ENCODE measurements around the gene MAMDC4. TPM values are rescaled to one million over a fixed set of nuclear protein-coding genes. Genes with fewer than 3 reads are reported as not detected.
"Not testable (repeated sequence)": the region's sequence is repeated elsewhere in the genome, so short reads cannot be mapped to it uniquely, and the experiment has no call there.

Gene MAMDC4
- total and polyA plus RNA-seq, 2 of the 8 experiments (the other 6 are each of a cell fraction or from before 2014, with no cell fraction given) = 3.1 to 4.5 TPM

DNA sequence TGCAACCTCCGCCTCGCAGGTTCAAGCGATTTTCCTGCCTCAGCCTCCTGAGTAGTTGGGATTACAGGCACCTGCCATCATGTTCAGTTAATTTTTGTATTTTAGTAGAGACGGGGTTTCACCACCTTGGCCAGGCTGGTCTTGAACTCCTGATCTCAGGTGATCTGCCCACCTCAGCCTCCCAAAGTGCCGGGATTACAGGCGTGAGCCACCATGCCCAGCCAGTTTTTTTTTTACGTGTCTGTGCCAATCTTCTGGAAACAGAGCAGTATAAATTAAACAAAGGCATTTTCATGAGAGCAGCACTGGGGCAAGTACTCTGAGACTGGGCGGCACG, 30.8 kb downstream of the MAMDC4 start:
- H3K56ac ChIP-seq (replicated peaks; ENCODE audit: insufficient read length, low read depth, low read length); H3K27me3 ChIP-seq (replicated peaks in 1 of 4; ENCODE audit: control insufficient read depth in 3 of 4, extremely low read depth in 1 of 4, insufficient read depth in 3 of 4, low read length in 3 of 4); H3K4me3 ChIP-seq (ENCODE audit: extremely low read depth in 1 of 4, insufficient read depth in 2 of 4, low read depth in 3 of 4, low read length in 4 of 4); H3K18ac ChIP-seq (ENCODE audit: extremely low read depth, low read length); H4K5ac ChIP-seq (ENCODE audit: insufficient read length, low read depth, low read length); H3K9ac ChIP-seq (replicated peaks in 1 of 4; ENCODE audit: extremely low read depth in 1 of 4, low read depth in 3 of 4, low read length in 3 of 4); H2BK12ac ChIP-seq (ENCODE audit: low read depth, low read length); H2AK5ac ChIP-seq (ENCODE audit: low read depth, low read length); H3K27ac ChIP-seq (ENCODE audit: low read depth, low read length); H4K8ac ChIP-seq (ENCODE audit: extremely low read depth, insufficient read depth, low read length); H3K9me3 ChIP-seq (ENCODE audit: insufficient read depth in 2 of 2, low read depth in 1 of 2, low read length in 1 of 2); H3K23me2 ChIP-seq (ENCODE audit: low read depth, low read length); H3K36me3 ChIP-seq (ENCODE audit: control insufficient read depth in 2 of 4, insufficient read depth in 4 of 4, low read length in 3 of 4); H3K79me1 ChIP-seq (ENCODE audit: low read depth, low read length); H2BK15ac ChIP-seq (ENCODE audit: low read length); H2AFZ ChIP-seq (ENCODE audit: low read length); H2BK5ac ChIP-seq (ENCODE audit: low read depth, low read length); H3K4ac ChIP-seq (replicated peaks; ENCODE audit: insufficient read length, low read depth, low read length); H3K4me2 ChIP-seq (ENCODE audit: insufficient read depth in 1 of 2, low read depth in 2 of 2, low read length in 2 of 2); H2BK20ac ChIP-seq (ENCODE audit: low read length); FAIRE-seq; H2BK120ac ChIP-seq (replicated peaks; ENCODE audit: low read depth, low read length); H3K14ac ChIP-seq (ENCODE audit: insufficient read length); DNase-seq (ENCODE audit: low read depth in 1 of 2, low spot score in 2 of 2); H3K23ac ChIP-seq (ENCODE audit: insufficient read length); H3K4me1 ChIP-seq (replicated peaks in 1 of 4; ENCODE audit: control insufficient read depth in 3 of 4, insufficient read depth in 4 of 4, low read length in 3 of 4); H4K91ac ChIP-seq (replicated peaks; ENCODE audit: insufficient read length, low read length); H4K20me1 ChIP-seq (replicated peaks in 1 of 2; ENCODE audit: control insufficient read depth in 1 of 2, insufficient read depth in 2 of 2, low read length in 2 of 2): not testable (repeated sequence)
- ChIA-PET POLR2A (ENCODE audit: partially characterized antibody) (interaction anchor here (0.6 to 2.6 kb wide), 5 partner anchors 15 to 48 kb away, joined by 3 to 16 read pairs (median 3); partner anchors contain the start of gene EDF1), CTCF (ENCODE audit: partially characterized antibody) (interaction anchor here (0.9 to 1.3 kb wide), 4 partner anchors 10 to 146 kb away, joined by 3 read pairs; no protein-coding TSS in a partner anchor)
- 87% methylated on average over 9 of the region's 9 CpGs; no CpG with 5 or more reads in 1 of the 2 experiments for WGBS, 2 experiments (ENCODE audit: extremely low coverage in 1 of 2, insufficient coverage in 1 of 2, insufficient read length in 1 of 2, insufficient replicate concordance in 2 of 2, low coverage in 1 of 2, low lambda C conversion rate in 2 of 2, missing lambda C conversion rate in 1 of 2)
- peaks cover 4 to 12% of the 10 kb centered on the region in 2 experiments; a peak in 3 of 4 replicates for H3K79me2 ChIP-seq (ENCODE audit: control insufficient read depth in 1 of 2, insufficient read depth in 2 of 2, low read length in 2 of 2)

DNA sequence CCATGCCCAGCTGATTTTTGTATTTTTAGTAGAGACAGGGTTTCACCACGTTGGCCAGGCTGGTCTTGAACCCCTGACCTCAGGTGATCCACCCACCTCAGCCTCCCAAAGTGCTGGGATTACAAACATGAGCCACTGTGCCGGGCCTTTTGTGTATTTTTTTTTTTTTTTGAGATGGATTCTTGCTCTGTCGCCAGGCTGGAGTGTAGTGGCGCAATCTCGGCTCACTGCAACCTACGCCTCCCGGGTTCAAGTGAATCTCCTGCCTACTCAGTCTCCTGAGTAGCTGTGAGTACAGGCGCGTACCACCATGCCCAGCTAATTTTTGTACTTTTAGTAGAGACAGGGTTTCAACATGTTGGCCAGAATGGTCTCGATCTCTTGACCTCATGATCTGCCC, 31.5 kb downstream of the MAMDC4 start:
- ChIA-PET POLR2A (ENCODE audit: partially characterized antibody) (interaction anchor here (0.6 to 1.2 kb wide), 4 partner anchors 21 to 1263 kb away, joined by 3 to 4 read pairs (median 3); no protein-coding TSS in a partner anchor), CTCF (ENCODE audit: partially characterized antibody) (interaction anchor here (0.8 to 1.6 kb wide), 11 partner anchors 9 to 145 kb away, joined by 3 to 8 read pairs (median 3); no protein-coding TSS in a partner anchor)
- not testable (repeated sequence) for H3K23ac ChIP-seq (ENCODE audit: insufficient read length); H2BK120ac ChIP-seq (replicated peaks; ENCODE audit: low read depth, low read length); H3K56ac ChIP-seq (replicated peaks; ENCODE audit: insufficient read length, low read depth, low read length); H2BK20ac ChIP-seq (ENCODE audit: low read length); H3K27ac ChIP-seq (ENCODE audit: low read depth, low read length); H4K91ac ChIP-seq (replicated peaks; ENCODE audit: insufficient read length, low read length); H3K4me1 ChIP-seq (replicated peaks in 1 of 4; ENCODE audit: control insufficient read depth in 3 of 4, insufficient read depth in 4 of 4, low read length in 3 of 4); H3K4me2 ChIP-seq (ENCODE audit: insufficient read depth in 1 of 2, low read depth in 2 of 2, low read length in 2 of 2); H3K36me3 ChIP-seq (ENCODE audit: control insufficient read depth in 2 of 4, insufficient read depth in 4 of 4, low read length in 3 of 4); H4K5ac ChIP-seq (ENCODE audit: insufficient read length, low read depth, low read length); H3K18ac ChIP-seq (ENCODE audit: extremely low read depth, low read length); H2AFZ ChIP-seq (ENCODE audit: low read length); H2BK5ac ChIP-seq (ENCODE audit: low read depth, low read length); H3K23me2 ChIP-seq (ENCODE audit: low read depth, low read length); H3K4me3 ChIP-seq (ENCODE audit: extremely low read depth in 1 of 4, insufficient read depth in 2 of 4, low read depth in 3 of 4, low read length in 4 of 4); FAIRE-seq; H3K14ac ChIP-seq (ENCODE audit: insufficient read length); H4K8ac ChIP-seq (ENCODE audit: extremely low read depth, insufficient read depth, low read length); H3K27me3 ChIP-seq (replicated peaks in 1 of 4; ENCODE audit: control insufficient read depth in 3 of 4, extremely low read depth in 1 of 4, insufficient read depth in 3 of 4, low read length in 3 of 4); H2BK12ac ChIP-seq (ENCODE audit: low read depth, low read length); DNase-seq (ENCODE audit: low read depth in 1 of 2, low spot score in 2 of 2); H3K9me3 ChIP-seq (ENCODE audit: insufficient read depth in 2 of 2, low read depth in 1 of 2, low read length in 1 of 2); H2AK5ac ChIP-seq (ENCODE audit: low read depth, low read length); H4K20me1 ChIP-seq (replicated peaks in 1 of 2; ENCODE audit: control insufficient read depth in 1 of 2, insufficient read depth in 2 of 2, low read length in 2 of 2); H3K4ac ChIP-seq (replicated peaks; ENCODE audit: insufficient read length, low read depth, low read length); H3K79me1 ChIP-seq (ENCODE audit: low read depth, low read length); H3K9ac ChIP-seq (replicated peaks in 1 of 4; ENCODE audit: extremely low read depth in 1 of 4, low read depth in 3 of 4, low read length in 3 of 4); H2BK15ac ChIP-seq (ENCODE audit: low read length)
- WGBS, 2 experiments (ENCODE audit: extremely low coverage in 1 of 2, insufficient coverage in 1 of 2, insufficient read length in 1 of 2, insufficient replicate concordance in 2 of 2, low coverage in 1 of 2, low lambda C conversion rate in 2 of 2, missing lambda C conversion rate in 1 of 2) = 89% methylated on average over 10 of the region's 10 CpGs; no CpG with 5 or more reads in 1 of the 2 experiments
- H3K79me2 ChIP-seq (ENCODE audit: control insufficient read depth in 1 of 2, insufficient read depth in 2 of 2, low read length in 2 of 2) = peaks cover 10 to 19% of the 10 kb centered on the region in 2 experiments; a peak in 3 of 4 replicates

Data from H1 (cell line).